HG03378 (cell line): ENCODE measurements around the gene OR12D1.

ENCODE experiments used
- ATAC-seq: cut with Tn5 transposase; IDR thresholded peaks from one replicate; pipeline ENCODE4 v1.9.1; 2021; ENCODE audit warnings: mild to moderate bottlenecking, moderate library complexity; ENCODE audit not compliant: unreplicated experiment

OR12D1 gene

DNA sequence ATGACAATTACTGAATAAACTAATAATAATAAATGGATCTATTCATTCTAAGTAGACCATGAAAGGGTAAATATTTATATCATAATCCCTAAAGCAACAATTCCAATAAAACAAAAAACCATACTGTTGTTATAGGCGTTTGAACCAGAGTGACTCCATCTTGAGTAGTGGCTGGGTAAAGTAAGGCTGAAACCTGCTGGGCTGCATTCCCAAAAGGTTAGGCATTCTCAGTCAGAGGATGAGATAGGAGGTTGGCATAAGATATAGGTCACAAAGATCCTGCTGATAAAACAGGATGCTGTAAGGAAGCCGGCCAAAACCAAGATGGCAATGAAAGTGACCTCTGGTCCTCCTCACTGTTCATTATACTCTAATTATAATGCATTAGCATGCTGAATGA is 50.6 kb downstream of the OR12D1 start:
- ATAC-seq: no peak

DNA sequence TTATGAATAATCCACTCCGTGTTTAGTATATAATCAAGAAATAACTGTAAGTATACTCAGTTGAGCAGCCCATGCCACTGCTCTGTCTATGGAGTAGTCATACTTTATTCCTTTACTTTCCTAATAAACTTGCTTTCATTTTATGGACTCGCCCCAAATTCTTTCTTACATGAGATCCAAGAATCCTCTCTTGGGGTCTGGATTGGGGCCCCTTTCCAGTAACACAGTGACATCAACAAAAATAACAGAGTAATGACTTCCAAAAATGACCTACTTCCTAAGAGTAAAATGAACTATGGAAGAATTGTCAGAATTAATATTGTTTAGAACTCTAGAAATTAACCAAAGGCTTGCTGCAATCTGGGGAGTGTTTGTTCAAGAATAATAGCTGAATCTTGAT is 51.1 kb downstream of the OR12D1 start:
- no peak for ATAC-seq

DNA sequence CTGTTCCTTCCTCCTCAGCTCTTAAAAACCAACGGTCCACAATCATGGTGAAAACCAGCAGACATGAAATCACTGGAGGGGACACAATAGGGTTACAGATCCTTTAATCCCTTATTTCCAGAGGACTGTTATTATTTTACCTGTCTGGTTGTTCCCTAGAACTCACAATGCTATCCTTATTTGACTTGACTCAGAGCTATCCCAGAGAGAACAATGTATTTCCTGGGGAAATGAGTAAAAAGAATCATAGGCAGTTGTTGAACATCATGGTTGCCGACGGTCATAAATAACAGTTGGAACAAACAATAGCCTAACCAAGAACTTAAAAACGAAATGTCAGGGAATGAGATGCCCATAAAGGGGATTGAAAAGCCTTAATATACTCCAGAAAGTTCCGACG is 51.5 kb downstream of the OR12D1 start:
- no peak for ATAC-seq
